ENCODE results near the gene TRAPPC3L.
A peak's percentile ranks its signal among the peaks of the same experiment; 100 is the strongest.

The TRAPPC3L gene

DNA sequence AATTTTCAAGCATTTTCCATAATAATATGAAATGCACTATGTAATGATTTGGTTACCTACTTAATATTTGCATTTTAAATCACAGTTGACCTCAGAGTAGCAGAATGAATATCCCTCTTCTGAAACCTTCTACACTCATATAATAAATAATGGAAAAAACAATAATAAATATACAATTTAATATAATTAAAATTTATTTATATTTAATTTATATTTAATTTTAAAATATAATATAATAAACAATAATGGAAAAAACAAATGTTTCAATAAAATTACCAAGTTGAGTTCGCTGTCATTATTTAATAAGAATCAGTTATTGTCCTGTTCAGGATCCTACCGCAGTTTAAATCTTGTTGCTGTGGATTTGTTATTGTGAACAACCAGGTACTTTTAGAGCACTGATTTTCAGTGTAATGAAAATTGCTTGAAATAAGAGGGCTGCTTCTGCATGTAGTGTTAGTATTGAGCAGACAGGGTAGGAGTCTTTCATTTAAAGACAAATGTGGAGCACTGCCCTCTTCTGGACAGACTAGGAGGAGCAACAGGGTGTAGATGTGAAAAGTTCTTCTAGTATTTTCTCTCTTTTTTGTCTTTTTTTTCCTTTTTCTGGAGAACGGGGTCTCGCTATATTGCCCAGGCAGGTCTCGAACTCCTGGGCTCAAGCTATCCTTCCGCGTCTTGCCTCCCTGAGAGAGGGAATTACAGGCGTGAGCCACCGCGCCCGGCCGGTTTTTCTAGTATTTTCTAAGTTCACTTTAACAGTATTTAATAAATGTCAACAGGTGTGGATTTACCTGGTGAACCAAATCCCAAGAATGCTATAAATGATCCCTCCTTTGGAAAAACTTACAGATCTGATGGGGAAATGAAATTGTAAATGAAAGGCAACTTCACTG lies 13.6 kb downstream of the TRAPPC3L start:
- Histone ChIP-seq H3K4me3 (no peak overlapping the region), H3K27ac (no peak overlapping the region), H3K36me3 (ENCODE audit: insufficient read depth, low read length) (no peaks in the 10 kb centered on the region), H3K9me3 (ENCODE audit: low read depth, low read length) (no peaks in the 10 kb centered on the region), H3K9ac (ENCODE audit: insufficient read length) (no peak overlapping the region)
- peak; percentile 57 for DNase-seq (ENCODE audit: low read depth, low spot score)
- no peak for TF ChIP-seq POLR2AphosphoS5 (IDR thresholded peaks at IDR 0.05; ENCODE audit: borderline replicate concordance, low read depth, low read length)
- TF ChIP-seq EZH2 (IDR thresholded peaks at IDR 0.05), result no peak
- no peak for TF ChIP-seq FOXP2 (optimal IDR thresholded peaks at IDR 0.05; ENCODE audit: control extremely low read depth, extremely low read length, insufficient read depth)

DNA sequence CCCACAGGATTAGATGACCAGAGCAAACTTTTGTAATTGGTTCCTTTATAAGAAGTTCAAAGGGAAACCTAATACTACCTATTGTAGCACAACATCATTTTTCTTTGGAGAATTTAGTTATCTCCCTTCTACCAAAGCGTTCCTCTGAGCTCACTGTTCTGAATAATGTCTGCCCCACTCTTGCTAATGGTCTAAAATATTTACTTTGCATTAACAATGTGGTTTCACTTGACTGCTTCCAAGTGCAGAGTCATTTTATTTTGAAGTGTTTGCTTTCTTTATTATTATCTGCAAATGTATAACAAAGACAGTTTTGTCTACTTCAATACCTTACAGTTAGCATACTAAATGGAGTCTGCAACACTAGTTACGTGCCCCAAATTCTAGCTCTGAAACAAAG lies 15.0 kb downstream of the TRAPPC3L start:
- Histone ChIP-seq H3K4me3 (no peak overlapping the region), H3K27ac (no peak overlapping the region), H3K9ac (ENCODE audit: insufficient read length) (no peak overlapping the region), H3K9me3 (ENCODE audit: low read depth, low read length) (no peaks in the 10 kb centered on the region), H3K36me3 (ENCODE audit: insufficient read depth, low read length) (no peaks in the 10 kb centered on the region)
- no peak for TF ChIP-seq EZH2 (IDR thresholded peaks at IDR 0.05)
- no peak for TF ChIP-seq FOXP2 (optimal IDR thresholded peaks at IDR 0.05; ENCODE audit: control extremely low read depth, extremely low read length, insufficient read depth)
- TF ChIP-seq POLR2AphosphoS5 (IDR thresholded peaks at IDR 0.05; ENCODE audit: borderline replicate concordance, low read depth, low read length), result no peak
- no peak for DNase-seq (ENCODE audit: low read depth, low spot score)

- Histone ChIP-seq H3K9ac (ENCODE audit: insufficient read length) (no peak overlapping the region), H3K9me3 (ENCODE audit: low read depth, low read length) (no peaks in the 10 kb centered on the region), H3K36me3 (ENCODE audit: insufficient read depth, low read length) (no peaks in the 10 kb centered on the region), H3K27ac (no peak overlapping the region), H3K4me3 (no peak overlapping the region)
- TF ChIP-seq EZH2 (IDR thresholded peaks at IDR 0.05) (no peak), FOXP2 (optimal IDR thresholded peaks at IDR 0.05; ENCODE audit: control extremely low read depth, extremely low read length, insufficient read depth) (no peak), POLR2AphosphoS5 (IDR thresholded peaks at IDR 0.05; ENCODE audit: borderline replicate concordance, low read depth, low read length) (no peak)
- DNase-seq (ENCODE audit: low read depth, low spot score), result no peak
Measured at GRCh38 chr6:116529466-116530290, 15.8 kb downstream of the TRAPPC3L start.

DNA sequence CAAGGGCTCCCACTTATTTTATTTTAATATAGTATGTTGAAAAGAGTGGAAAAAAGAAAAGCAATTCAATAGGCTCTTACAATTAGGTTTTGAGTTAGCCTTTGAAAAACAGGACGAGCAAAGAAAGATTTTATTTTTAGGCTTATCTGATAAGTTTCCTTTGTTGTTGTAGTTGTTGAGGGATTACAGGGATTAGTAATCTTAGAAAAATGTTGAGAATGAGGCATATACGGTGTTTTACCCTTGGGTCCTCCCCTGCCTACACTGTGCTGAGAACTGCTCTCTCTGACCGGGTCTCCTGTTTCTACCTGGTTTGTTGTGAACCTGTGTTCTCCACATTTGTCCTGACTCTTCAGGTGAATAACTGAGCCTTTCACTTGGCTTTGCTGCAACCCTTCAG lies 16.7 kb downstream of the TRAPPC3L start:
- Histone ChIP-seq H3K9me3 (ENCODE audit: low read depth, low read length) (no peaks in the 10 kb centered on the region), H3K4me3 (no peak overlapping the region), H3K9ac (ENCODE audit: insufficient read length) (no peak overlapping the region), H3K27ac (no peak overlapping the region), H3K36me3 (ENCODE audit: insufficient read depth, low read length) (no peaks in the 10 kb centered on the region)
- no peak for DNase-seq (ENCODE audit: low read depth, low spot score)
- TF ChIP-seq FOXP2 (optimal IDR thresholded peaks at IDR 0.05; ENCODE audit: control extremely low read depth, extremely low read length, insufficient read depth), result no peak
- TF ChIP-seq POLR2AphosphoS5 (IDR thresholded peaks at IDR 0.05; ENCODE audit: borderline replicate concordance, low read depth, low read length), result no peak
- TF ChIP-seq EZH2 (IDR thresholded peaks at IDR 0.05), result no peak

DNA sequence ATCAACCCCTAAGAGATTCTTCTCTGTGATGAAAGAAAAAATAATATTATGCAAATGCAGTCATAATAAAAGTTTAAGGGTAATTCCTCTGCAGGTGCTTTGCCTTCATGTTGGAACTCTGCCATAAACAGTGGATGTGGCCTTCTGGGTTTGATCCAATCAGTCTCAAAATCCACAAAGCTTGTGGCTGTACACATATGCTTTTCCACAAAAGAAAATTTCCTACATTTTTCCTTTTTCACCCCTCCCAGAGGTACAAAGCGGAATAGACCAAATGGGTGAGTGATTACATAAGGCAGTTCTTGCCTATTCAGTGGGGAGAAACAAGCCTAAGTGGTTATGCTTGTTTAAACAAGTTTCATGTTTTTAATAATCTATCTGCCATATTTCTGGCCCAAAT lies 17.4 kb downstream of the TRAPPC3L start:
- TF ChIP-seq EZH2 (IDR thresholded peaks at IDR 0.05) (no peak), FOXP2 (optimal IDR thresholded peaks at IDR 0.05; ENCODE audit: control extremely low read depth, extremely low read length, insufficient read depth) (no peak), POLR2AphosphoS5 (IDR thresholded peaks at IDR 0.05; ENCODE audit: borderline replicate concordance, low read depth, low read length) (no peak)
- no peaks in the 10 kb centered on the region for H3K36me3 ChIP-seq (ENCODE audit: insufficient read depth, low read length)
- no peak overlapping the region for H3K27ac ChIP-seq
- no peaks in the 10 kb centered on the region for H3K9me3 ChIP-seq (ENCODE audit: low read depth, low read length)
- H3K4me3 ChIP-seq, result no peak overlapping the region
- no peak overlapping the region for H3K9ac ChIP-seq (ENCODE audit: insufficient read length)
- no peak for DNase-seq (ENCODE audit: low read depth, low spot score)

GRCh38 chr6:116524236-116524635 lies 21.2 kb downstream of the TRAPPC3L start:
- no peaks in the 10 kb centered on the region for H3K9me3 ChIP-seq (ENCODE audit: low read depth, low read length)
- no peak overlapping the region for H3K9ac ChIP-seq (ENCODE audit: insufficient read length)
- no peak overlapping the region for H3K27ac ChIP-seq
- no peaks in the 10 kb centered on the region for H3K36me3 ChIP-seq (ENCODE audit: insufficient read depth, low read length)
- no peak overlapping the region for H3K4me3 ChIP-seq
- TF ChIP-seq FOXP2 (optimal IDR thresholded peaks at IDR 0.05; ENCODE audit: control extremely low read depth, extremely low read length, insufficient read depth) (no peak), POLR2AphosphoS5 (IDR thresholded peaks at IDR 0.05; ENCODE audit: borderline replicate concordance, low read depth, low read length) (no peak), EZH2 (IDR thresholded peaks at IDR 0.05) (no peak)
- DNase-seq (ENCODE audit: low read depth, low spot score), result no peak

GRCh38 chr6:116522896-116523295 lies 22.6 kb downstream of the TRAPPC3L start:
- TF ChIP-seq POLR2AphosphoS5 (IDR thresholded peaks at IDR 0.05; ENCODE audit: borderline replicate concordance, low read depth, low read length) (no peak), EZH2 (IDR thresholded peaks at IDR 0.05) (no peak), FOXP2 (optimal IDR thresholded peaks at IDR 0.05; ENCODE audit: control extremely low read depth, extremely low read length, insufficient read depth) (no peak)
- H3K9me3 ChIP-seq (ENCODE audit: low read depth, low read length), result no peaks in the 10 kb centered on the region
- H3K36me3 ChIP-seq (ENCODE audit: insufficient read depth, low read length), result no peaks in the 10 kb centered on the region
- no peak overlapping the region for H3K27ac ChIP-seq
- no peak overlapping the region for H3K4me3 ChIP-seq
- no peak for DNase-seq (ENCODE audit: low read depth, low spot score)
- H3K9ac ChIP-seq (ENCODE audit: insufficient read length), result no peak overlapping the region

GRCh38 chr6:116518621-116519368 lies 26.7 kb downstream of the TRAPPC3L start:
- TF ChIP-seq FOXP2 (optimal IDR thresholded peaks at IDR 0.05; ENCODE audit: control extremely low read depth, extremely low read length, insufficient read depth) (no peak), EZH2 (IDR thresholded peaks at IDR 0.05) (no peak), POLR2AphosphoS5 (IDR thresholded peaks at IDR 0.05; ENCODE audit: borderline replicate concordance, low read depth, low read length) (no peak)
- no peaks in the 10 kb centered on the region for H3K36me3 ChIP-seq (ENCODE audit: insufficient read depth, low read length)
- DNase-seq (ENCODE audit: low read depth, low spot score), result no peak
- H3K27ac ChIP-seq, result no peak overlapping the region
- H3K9me3 ChIP-seq (ENCODE audit: low read depth, low read length), result no peaks in the 10 kb centered on the region
- no peak overlapping the region for H3K9ac ChIP-seq (ENCODE audit: insufficient read length)
- H3K4me3 ChIP-seq, result no peak overlapping the region

All from SK-N-MC (cell line).